Measurements from ENCODE around the gene TCHP. TPM values are rescaled to one million over a fixed set of nuclear protein-coding genes. Genes with fewer than 3 reads are reported as not detected.

The TCHP gene
- total and polyA plus RNA-seq, 2 donors (not counting 1 experiment from before 2014, with no cell fraction given) = 13.4 to 29.4 TPM

- no peak overlapping the region for H3K4me3 ChIP-seq (ENCODE audit: control extremely low read depth in 1 of 5, extremely low read depth in 1 of 5, insufficient read depth in 1 of 5, low read depth in 2 of 5, low read length in 4 of 5)
- Mint-ChIP-seq H3K4me1 (peaks cover 2% of the 10 kb centered on the region), H3K27ac (no peak overlapping the region), H3K9me3 (ENCODE audit: insufficient read depth) (no peaks in the 10 kb centered on the region), H3K27me3 (no peaks in the 10 kb centered on the region), H3K4me3 (no peak overlapping the region)
- H3K36me3 ChIP-seq (replicated peaks in 1 of 2; ENCODE audit: control extremely low read depth in 1 of 2, control insufficient read depth in 1 of 2, extremely low read depth in 1 of 2, insufficient read depth in 2 of 2, low read length in 1 of 2) = peaks cover 2 to 39% of the 10 kb centered on the region in 2 experiments
- H3K27me3 ChIP-seq (replicated peaks in 1 of 4; ENCODE audit: control extremely low read depth in 1 of 4, control insufficient read depth in 3 of 4, insufficient read depth in 4 of 4, low read length in 3 of 4) = no peaks in the 10 kb centered on the region
- H3K4me1 ChIP-seq (ENCODE audit: control insufficient read depth in 2 of 2, insufficient read depth in 2 of 2, low read length in 2 of 2) = no peaks in the 10 kb centered on the region
- peaks cover 11% of the 10 kb centered on the region for H3K79me2 ChIP-seq (ENCODE audit: control insufficient read depth, insufficient read depth, low read length)
- H2AFZ ChIP-seq (ENCODE audit: insufficient read depth, low read depth, low read length, poor library complexity, severe bottlenecking) = no peak overlapping the region
- DNase-seq (no peak), ATAC-seq (ENCODE audit: low read depth) (no peak)
- no peak overlapping the region for H3K27ac ChIP-seq (ENCODE audit: low read length in 2 of 2)
- intact Hi-C loops (cut with micrococcal nuclease) = no loop called here
- no peak for TF ChIP-seq EZH2 (IDR thresholded peaks at IDR 0.05; ENCODE audit: borderline replicate concordance, insufficient read depth, low read depth, low read length, poor library complexity, severe bottlenecking)
- no peak for TF ChIP-seq CTCF (IDR thresholded peaks at IDR 0.05)
- no peaks in the 10 kb centered on the region for H4K20me1 ChIP-seq (ENCODE audit: control insufficient read depth, insufficient read depth, low read length, poor library complexity, severe bottlenecking)
- WGBS (ENCODE audit: insufficient coverage) = 88% methylated on average over 3 of the region's 5 CpGs
- POLR2A ChIA-PET = no interaction called here
- no peak overlapping the region for H3K9ac ChIP-seq (ENCODE audit: low read length)
- no peak overlapping the region for H3K4me2 ChIP-seq (replicated peaks; ENCODE audit: low read depth, low read length, poor library complexity, severe bottlenecking)
- CTCF ChIA-PET = interaction anchor here (0.6 to 2.4 kb wide), 3 partner anchors 13 to 81 kb away, joined by 3 to 14 read pairs (median 3); no protein-coding TSS in a partner anchor
- no peaks in the 10 kb centered on the region for H3K9me3 ChIP-seq (ENCODE audit: control extremely low read depth in 1 of 3, control insufficient read depth in 2 of 3, insufficient read depth in 1 of 3, low read length in 2 of 3)
Measured at GRCh38 chr12:109858764-109859163, 41.3 kb upstream of the TCHP start.

- intact Hi-C loops (cut with micrococcal nuclease) = no loop called here
- no peak for DNase-seq
Measured at GRCh38 chr12:109860977-109861376, 39.1 kb upstream of the TCHP start.

More at GRCh38 chr12:109860977-109861376, 39.1 kb upstream of the TCHP start:
- H3K9me3 Mint-ChIP-seq (ENCODE audit: insufficient read depth) = no peaks in the 10 kb centered on the region
- peaks cover 5% of the 10 kb centered on the region in 2 donors for H3K4me1 ChIP-seq (ENCODE audit: control insufficient read depth in 2 of 2, insufficient read depth in 2 of 2, low read length in 2 of 2)
- no peak overlapping the region for H3K4me3 ChIP-seq (ENCODE audit: control extremely low read depth in 1 of 5, extremely low read depth in 1 of 5, insufficient read depth in 1 of 5, low read depth in 2 of 5, low read length in 4 of 5)
- H4K20me1 ChIP-seq (ENCODE audit: control insufficient read depth, insufficient read depth, low read length, poor library complexity, severe bottlenecking) = peaks cover 5% of the 10 kb centered on the region
- no peak overlapping the region for H3K4me2 ChIP-seq (replicated peaks; ENCODE audit: low read depth, low read length, poor library complexity, severe bottlenecking)
- H3K27ac ChIP-seq (ENCODE audit: low read length in 2 of 2) = no peak overlapping the region
- H3K27ac Mint-ChIP-seq = no peak overlapping the region
- no peaks in the 10 kb centered on the region for H3K9me3 ChIP-seq (ENCODE audit: control extremely low read depth in 1 of 3, control insufficient read depth in 2 of 3, insufficient read depth in 1 of 3, low read length in 2 of 3)
- ChIA-PET POLR2A (no interaction called here), CTCF (interaction anchor here (0.5 to 1.7 kb wide), 3 partner anchors 10 to 1033 kb away, joined by 3 to 5 read pairs (median 3); no protein-coding TSS in a partner anchor)
- H3K27me3 ChIP-seq (replicated peaks in 1 of 4; ENCODE audit: control extremely low read depth in 1 of 4, control insufficient read depth in 3 of 4, insufficient read depth in 4 of 4, low read length in 3 of 4) = no peaks in the 10 kb centered on the region
- H3K36me3 ChIP-seq (replicated peaks in 1 of 2; ENCODE audit: control extremely low read depth in 1 of 2, control insufficient read depth in 1 of 2, extremely low read depth in 1 of 2, insufficient read depth in 2 of 2, low read length in 1 of 2) = peaks cover 2 to 22% of the 10 kb centered on the region in 2 experiments
- H3K4me1 Mint-ChIP-seq = peaks cover 9% of the 10 kb centered on the region
- WGBS (ENCODE audit: insufficient coverage) = 95% methylated on average over 3 of the region's 5 CpGs
- no peaks in the 10 kb centered on the region for H3K27me3 Mint-ChIP-seq
- no peak overlapping the region for H3K4me3 Mint-ChIP-seq
- no peak overlapping the region for H2AFZ ChIP-seq (ENCODE audit: insufficient read depth, low read depth, low read length, poor library complexity, severe bottlenecking)
- peaks cover 27% of the 10 kb centered on the region for H3K79me2 ChIP-seq (ENCODE audit: control insufficient read depth, insufficient read depth, low read length)
- TF ChIP-seq CTCF (IDR thresholded peaks at IDR 0.05) (no peak), EZH2 (IDR thresholded peaks at IDR 0.05; ENCODE audit: borderline replicate concordance, insufficient read depth, low read depth, low read length, poor library complexity, severe bottlenecking) (no peak)
- no peak overlapping the region for H3K9ac ChIP-seq (ENCODE audit: low read length)
- ATAC-seq (ENCODE audit: low read depth) = no peak
